Measurements from ENCODE around the gene EYS.

Gene EYS

GRCh38 chr6:65707126-65707826 lies at the start of gene EYS:
Gene EYS, minus strand, starts transcription at chr6:65707226. Its CDS starts 211,816 bp downstream, at chr6:65495410.
- no peak for DNase-seq (ENCODE audit: extremely low read depth in 1 of 2, low read depth in 1 of 2)

- DNase-seq (ENCODE audit: extremely low read depth in 1 of 2, low read depth in 1 of 2), result no peak
Observed at GRCh38 chr6:65746302-65746701, 39.3 kb upstream of the EYS start.

- no peak for DNase-seq (ENCODE audit: extremely low read depth in 1 of 2, low read depth in 1 of 2)
Observed at GRCh38 chr6:65745614-65746013, 38.6 kb upstream of the EYS start.

GRCh38 chr6:65728879-65729479 lies 22.0 kb upstream of the EYS start:
- DNase-seq (ENCODE audit: extremely low read depth in 1 of 2, low read depth in 1 of 2), result no peak

GRCh38 chr6:65719101-65719500 lies 12.1 kb upstream of the EYS start:
- no peak for DNase-seq (ENCODE audit: extremely low read depth in 1 of 2, low read depth in 1 of 2)

- DNase-seq (ENCODE audit: extremely low read depth in 1 of 2, low read depth in 1 of 2), result no peak
Observed at GRCh38 chr6:65711531-65711930, 4.5 kb upstream of the EYS start.

- DNase-seq (ENCODE audit: extremely low read depth in 1 of 2, low read depth in 1 of 2), result no peak
Observed at GRCh38 chr6:65709099-65709830, 2.2 kb upstream of the EYS start.

GRCh38 chr6:65708162-65708561 lies 1.1 kb upstream of the EYS start:
- DNase-seq (ENCODE audit: extremely low read depth in 1 of 2, low read depth in 1 of 2), result no peak

GRCh38 chr6:65706436-65706835 lies 590 bp downstream of the EYS start:
- DNase-seq (ENCODE audit: extremely low read depth in 1 of 2, low read depth in 1 of 2), result no peak

- no peak for DNase-seq (ENCODE audit: extremely low read depth in 1 of 2, low read depth in 1 of 2)
Observed at GRCh38 chr6:65701325-65701724, 5.7 kb downstream of the EYS start.

- DNase-seq (ENCODE audit: extremely low read depth in 1 of 2, low read depth in 1 of 2), result no peak
Observed at GRCh38 chr6:65700561-65700960, 6.5 kb downstream of the EYS start.

GRCh38 chr6:65692109-65692508 lies 14.9 kb downstream of the EYS start:
- no peak for DNase-seq (ENCODE audit: extremely low read depth in 1 of 2, low read depth in 1 of 2)

- DNase-seq (ENCODE audit: extremely low read depth in 1 of 2, low read depth in 1 of 2), result no peak
Observed at GRCh38 chr6:65680232-65680631, 26.8 kb downstream of the EYS start.

GRCh38 chr6:65671922-65672321 lies 35.1 kb downstream of the EYS start:
- no peak for DNase-seq (ENCODE audit: extremely low read depth in 1 of 2, low read depth in 1 of 2)

- no peak for DNase-seq (ENCODE audit: extremely low read depth in 1 of 2, low read depth in 1 of 2)
Observed at GRCh38 chr6:65667916-65668656, 38.9 kb downstream of the EYS start.

GRCh38 chr6:65650086-65650485 lies 56.9 kb downstream of the EYS start:
- DNase-seq (ENCODE audit: extremely low read depth in 1 of 2, low read depth in 1 of 2), result no peak

GRCh38 chr6:65649392-65649791 lies 57.6 kb downstream of the EYS start:
- no peak for DNase-seq (ENCODE audit: extremely low read depth in 1 of 2, low read depth in 1 of 2)

GRCh38 chr6:65646544-65646943 lies 60.5 kb downstream of the EYS start:
- DNase-seq (ENCODE audit: extremely low read depth in 1 of 2, low read depth in 1 of 2), result no peak

- no peak for DNase-seq (ENCODE audit: extremely low read depth in 1 of 2, low read depth in 1 of 2)
Observed at GRCh38 chr6:65642776-65643175, 64.2 kb downstream of the EYS start.

- DNase-seq (ENCODE audit: extremely low read depth in 1 of 2, low read depth in 1 of 2), result no peak
Observed at GRCh38 chr6:65638047-65638831, 68.8 kb downstream of the EYS start.
